Caki2 (cell line): ENCODE results near the gene GALNT14. TPM values are rescaled to one million over a fixed set of nuclear protein-coding genes. Genes with fewer than 3 reads are reported as not detected.
A peak's percentile ranks its signal among the peaks of the same experiment; 100 is the strongest.

Source experiments
- DNase-seq: peaks from one replicate; pipeline ENCODE4 v3.0.0-alpha.2; 2015; ENCODE audit warnings: low read depth
- in situ Hi-C: cut with HindIII; loops from 2 replicates; pipeline ENCODE4 v1.10.0; 2016; ENCODE audit warnings: low sequenced_read_pairs, low pct_unique_long_range_greater_than_20kb, mixed read lengths
- total RNA-seq: library from RNA; depleted of rRNA; stranded (reverse); fragments of >200 nt; shearing (Covaris generic); gene quantifications from 2 replicates; pipeline ENCODE4 v1.2.3, GENCODE V29; 2014; ENCODE audit warnings: low replicate concordance

GALNT14 gene
- total RNA-seq, 1 experiment from 2014 or later, result 251 TPM

DNA sequence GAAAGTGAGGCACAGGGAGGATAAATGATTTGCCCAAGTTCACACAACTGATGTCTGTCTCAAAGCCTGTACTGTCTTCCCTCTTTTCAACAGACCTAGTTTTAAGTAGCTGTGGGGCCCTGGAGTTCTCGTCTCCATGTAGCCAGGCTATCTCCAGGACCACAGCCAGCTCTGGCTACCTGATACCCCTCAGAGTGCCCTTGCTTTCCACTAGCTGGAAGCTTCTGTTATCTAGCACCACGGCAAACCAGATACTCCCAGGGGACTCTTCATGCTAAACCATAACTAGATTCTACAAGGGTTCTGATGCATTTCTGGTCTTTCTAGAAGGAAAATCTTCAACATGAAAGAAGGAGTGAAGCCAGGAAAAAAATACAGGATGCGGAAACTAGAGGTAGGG, 137.3 kb downstream of the GALNT14 start:
- no peak for DNase-seq
- in situ Hi-C loops, result no loop called here

DNA sequence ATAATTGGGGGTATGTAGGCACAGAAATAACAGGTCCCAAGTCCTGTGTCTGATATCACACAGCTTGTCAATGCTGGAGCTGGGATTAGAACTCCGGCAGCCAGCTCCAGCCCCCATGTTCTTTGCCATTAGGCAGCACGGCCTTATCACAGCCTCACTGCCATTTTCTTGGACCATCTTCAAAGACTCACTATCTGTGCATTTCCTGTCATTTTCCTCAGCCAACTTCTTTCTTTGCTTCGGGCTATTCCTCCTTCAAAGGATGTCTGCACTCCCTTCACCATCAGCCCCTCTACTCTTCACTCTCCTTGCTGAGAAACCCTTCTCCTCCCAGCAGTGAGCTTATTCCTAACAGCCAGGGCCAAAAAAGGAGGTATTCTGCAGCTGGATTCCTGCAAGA, 139.6 kb downstream of the GALNT14 start:
- in situ Hi-C loops, result no loop called here
- DNase-seq, result no peak

GRCh38 chr2:30997979-30998378, 140.3 kb downstream of the GALNT14 start:
- in situ Hi-C loops, result no loop called here
- DNase-seq, result no peak

DNA sequence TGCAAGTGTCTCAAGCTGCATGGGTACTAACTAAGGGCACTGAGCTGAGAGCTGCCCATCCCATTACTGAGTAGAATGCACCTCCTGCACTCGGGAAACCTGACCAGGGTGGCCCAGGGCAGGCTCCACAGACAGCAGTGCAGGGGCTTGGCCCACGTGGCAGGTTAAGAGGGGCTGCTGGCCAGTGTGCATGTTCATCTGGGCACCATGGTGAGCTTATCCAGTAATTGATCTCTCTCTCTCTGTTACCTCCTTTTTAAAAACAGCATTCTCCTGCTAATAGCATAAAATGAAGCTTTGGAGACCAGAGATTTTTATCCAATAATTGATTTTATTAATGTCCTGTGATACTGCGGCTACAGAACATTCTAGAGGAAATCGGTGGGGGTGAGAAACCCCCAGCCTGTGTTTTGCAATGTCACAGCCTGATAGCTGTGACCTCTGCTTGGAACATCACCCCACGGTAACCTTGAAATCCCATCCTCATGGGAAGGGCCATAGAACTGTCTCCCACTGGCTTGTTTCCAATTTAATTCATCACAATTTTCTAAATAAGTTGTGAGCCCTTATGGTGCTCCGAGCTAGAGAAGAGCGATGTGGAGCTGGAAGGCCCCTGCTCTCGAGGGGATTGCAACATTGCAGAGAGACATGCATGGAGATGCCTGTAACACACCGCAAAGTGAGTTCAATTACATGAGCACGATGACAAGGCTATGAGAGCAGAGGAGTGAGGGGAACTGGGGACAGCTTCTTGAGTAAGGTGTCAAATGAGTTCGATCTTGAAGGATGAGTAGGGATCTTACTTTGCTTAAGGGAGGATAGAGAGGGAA, 143.8 kb downstream of the GALNT14 start:
- in situ Hi-C loops, result no loop called here
- DNase-seq, result no peak

- no peak for DNase-seq
- in situ Hi-C loops, result no loop called here
Measured at GRCh38 chr2:30992781-30993180, 145.5 kb downstream of the GALNT14 start.

DNA sequence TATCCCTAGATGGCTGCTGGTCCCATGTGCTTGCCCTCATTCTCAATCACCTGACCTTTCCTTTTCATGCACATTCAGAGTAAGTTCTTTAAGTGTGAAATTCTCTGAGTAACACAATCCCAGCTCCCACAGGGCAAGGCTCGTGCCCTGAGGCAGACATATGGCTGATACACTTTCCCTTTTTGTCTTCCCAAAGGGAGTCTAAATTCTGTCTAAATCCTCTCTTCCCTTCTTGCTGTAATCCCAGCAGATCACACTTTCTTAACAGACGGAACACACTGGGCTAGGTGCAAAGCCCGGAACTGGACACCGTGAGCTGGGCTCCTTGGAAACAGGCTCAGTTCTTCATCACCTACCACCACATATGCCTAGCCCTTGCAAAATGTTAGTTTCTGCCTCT, 147.6 kb downstream of the GALNT14 start:
- in situ Hi-C loops, result no loop called here
- DNase-seq, result no peak

- DNase-seq, result no peak
- in situ Hi-C loops, result no loop called here
Measured at GRCh38 chr2:30990176-30990575, 148.1 kb downstream of the GALNT14 start.

GRCh38 chr2:30989746-30990145, 148.5 kb downstream of the GALNT14 start:
- no peak for DNase-seq
- in situ Hi-C loops, result no loop called here

- DNase-seq, result no peak
- in situ Hi-C loops, result no loop called here
Measured at GRCh38 chr2:30987566-30987965, 150.7 kb downstream of the GALNT14 start.

DNA sequence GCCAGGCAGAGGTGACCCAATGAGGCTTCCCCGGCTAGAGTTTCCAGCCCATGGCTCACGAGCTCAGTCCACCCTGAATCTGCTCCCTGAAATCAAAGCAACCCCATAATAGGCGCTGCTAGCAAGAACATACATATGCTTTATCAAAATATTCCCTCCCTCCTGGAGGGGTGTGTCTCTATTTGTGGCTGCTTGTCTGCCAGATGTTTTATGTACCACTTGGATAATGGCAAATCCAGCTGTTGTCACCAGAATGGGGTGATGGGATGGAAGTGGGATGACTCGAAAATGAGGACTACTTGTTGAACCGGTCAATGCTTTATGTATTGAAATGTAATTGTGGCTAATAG, 152.0 kb downstream of the GALNT14 start:
- no peak for DNase-seq
- in situ Hi-C loops, result no loop called here

DNA sequence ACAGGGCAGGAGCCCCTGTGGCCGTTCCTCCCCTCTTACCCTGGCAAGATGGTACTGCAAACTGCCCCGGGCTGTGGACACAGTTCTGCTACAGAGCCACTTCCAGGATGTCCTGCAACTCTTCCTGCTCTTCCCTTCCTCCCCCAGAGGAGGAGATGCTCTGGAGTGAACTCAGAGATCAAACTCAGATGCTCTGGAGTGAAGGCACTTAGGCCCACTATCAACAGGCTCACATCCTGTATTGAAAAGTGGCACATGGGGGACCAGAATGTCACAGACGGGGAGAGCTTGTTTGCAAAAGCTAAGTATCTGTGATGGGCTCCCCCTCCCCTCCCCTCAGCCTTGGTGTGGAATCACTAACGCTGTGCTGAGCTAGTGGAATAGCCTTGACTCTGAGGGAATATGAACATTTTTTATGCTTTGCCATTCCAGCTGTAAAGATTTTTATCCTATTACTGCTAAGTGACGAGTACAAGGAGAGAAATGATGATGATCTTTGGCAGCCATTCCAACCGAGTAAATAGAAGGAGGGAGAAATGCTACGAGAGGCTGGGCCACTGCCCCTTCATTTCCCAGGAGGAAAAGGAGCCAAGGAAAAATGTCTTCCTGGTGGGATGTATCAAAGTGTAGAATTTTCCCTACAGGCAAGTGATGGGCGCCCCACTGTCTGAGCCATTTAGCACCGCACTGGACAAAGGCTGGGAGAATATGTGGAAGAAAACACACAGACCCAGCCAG, 152.6 kb downstream of the GALNT14 start:
- no peak for DNase-seq
- in situ Hi-C loops, result no loop called here

DNA sequence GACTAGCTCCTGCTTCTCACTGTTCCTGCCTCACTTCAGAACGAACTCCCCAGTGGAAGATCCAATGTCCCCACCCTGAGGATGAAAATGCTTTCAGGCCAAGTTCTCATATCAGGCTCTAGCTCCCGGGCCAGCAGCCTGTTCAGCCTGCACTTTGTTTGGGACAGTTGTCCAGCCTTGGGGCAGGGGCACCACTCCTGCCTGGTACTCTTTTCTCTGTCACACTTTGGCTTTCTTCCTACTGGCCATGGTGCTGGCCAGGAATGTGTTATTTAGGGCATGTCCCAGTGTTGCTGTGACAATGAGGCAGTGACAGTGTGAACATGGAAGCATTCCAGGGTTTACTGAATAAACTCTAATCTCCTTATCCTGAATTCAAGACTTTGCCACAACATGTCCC, 154.1 kb downstream of the GALNT14 start:
- DNase-seq, result no peak
- in situ Hi-C loops, result no loop called here

DNA sequence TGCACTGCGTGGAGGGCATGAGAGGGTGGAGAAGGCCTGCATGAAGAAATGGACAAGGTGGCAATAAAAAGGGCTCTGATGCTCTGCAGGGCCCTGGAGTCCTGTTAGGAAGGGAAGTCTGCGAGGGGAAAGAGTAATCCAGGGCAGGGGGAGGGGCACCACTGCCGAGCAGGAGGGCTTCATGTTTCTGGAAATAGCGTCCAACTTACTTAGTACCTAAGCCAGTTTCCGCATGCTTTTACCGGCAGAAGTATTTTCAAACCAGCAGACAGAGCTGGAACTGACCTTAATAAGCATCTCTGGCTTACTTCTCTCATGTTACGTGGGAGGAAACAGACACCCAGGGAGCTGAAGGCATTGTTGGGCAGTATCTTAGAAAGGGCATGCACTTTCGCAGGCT, 156.7 kb downstream of the GALNT14 start:
- DNase-seq, result no peak
- in situ Hi-C loops, result no loop called here

DNA sequence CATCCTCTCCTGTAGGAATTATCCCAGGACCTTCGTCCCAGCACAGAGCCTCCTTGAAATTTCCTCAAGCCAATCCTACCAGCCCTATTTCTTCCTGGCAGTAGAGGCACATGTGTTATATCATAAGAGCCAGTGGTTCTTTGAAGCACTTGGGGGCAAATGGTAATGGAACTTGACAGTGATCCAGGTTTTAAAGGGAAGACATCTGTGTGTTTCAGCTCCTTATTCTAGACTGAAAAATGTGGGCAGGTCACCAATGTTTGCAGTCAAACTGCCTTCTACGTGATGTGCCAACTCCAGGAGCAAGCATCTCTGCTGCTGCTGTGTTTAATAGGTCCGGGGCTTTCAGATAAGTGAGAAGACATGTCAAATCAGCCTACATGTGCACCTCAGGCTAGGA, 157.1 kb downstream of the GALNT14 start:
- in situ Hi-C loops, result no loop called here
- no peak for DNase-seq

DNA sequence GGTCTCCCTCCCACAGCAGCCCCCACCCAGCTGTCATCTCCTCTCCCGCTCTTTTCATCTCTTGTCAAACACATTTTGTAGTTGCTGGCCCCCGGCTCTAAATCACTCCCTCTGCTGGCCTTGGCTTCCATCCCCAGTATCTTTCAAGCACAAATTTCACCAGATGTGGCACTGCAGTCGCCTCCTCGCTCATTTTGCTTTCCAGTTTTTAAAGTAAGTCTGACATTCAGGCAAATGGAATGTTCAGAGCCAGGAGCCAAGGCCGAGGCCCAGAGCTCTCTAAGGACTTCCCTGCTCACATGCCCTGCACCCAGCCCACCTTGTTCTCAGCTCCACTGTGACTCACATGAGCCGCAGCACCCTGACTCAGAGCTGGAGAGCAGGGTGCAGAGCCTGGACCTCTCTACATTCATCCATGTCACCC, 158.4 kb downstream of the GALNT14 start:
- peak; percentile 81 for DNase-seq
- in situ Hi-C loops, result no loop called here

- no peak for DNase-seq
- in situ Hi-C loops, result no loop called here
Measured at GRCh38 chr2:30978854-30979253, 159.4 kb downstream of the GALNT14 start.

- in situ Hi-C loops, result no loop called here
- no peak for DNase-seq
Measured at GRCh38 chr2:30978044-30978443, 160.2 kb downstream of the GALNT14 start.

DNA sequence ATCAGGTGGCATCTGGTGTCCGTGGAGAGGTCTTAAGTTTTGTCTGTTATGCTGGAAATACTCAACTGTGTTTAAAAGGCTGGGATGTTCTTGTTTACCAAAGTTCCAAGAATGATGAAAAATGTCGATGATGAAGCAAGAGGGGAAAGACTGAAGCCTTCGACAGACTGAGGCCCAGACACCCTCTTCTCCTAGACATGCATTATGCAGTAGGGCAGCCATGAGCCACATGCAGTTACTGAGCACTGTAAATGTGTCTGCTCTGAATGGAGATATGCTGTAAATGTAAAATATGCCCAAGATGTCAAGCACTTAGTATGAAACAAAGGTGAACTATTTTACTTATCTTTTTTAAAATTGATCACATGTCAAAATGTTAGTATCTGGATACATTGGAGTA, 163.1 kb downstream of the GALNT14 start:
- no peak for DNase-seq
- in situ Hi-C loops, result no loop called here

GRCh38 chr2:30974554-30974953, 163.7 kb downstream of the GALNT14 start:
- in situ Hi-C loops, result no loop called here
- no peak for DNase-seq

- in situ Hi-C loops, result no loop called here
- DNase-seq, result no peak
Measured at GRCh38 chr2:30974092-30974491, 164.1 kb downstream of the GALNT14 start.
